KBM-7 (cell line): ENCODE measurements around the gene COG4.

Experiments
- DNase-seq: peaks from one replicate; pipeline ENCODE4 v3.0.0-alpha.2; 2015
- in situ Hi-C: fragments of 300-500 bp; cut with MboI; formaldehyde crosslinking; loops from 2 replicates; pipeline ENCODE4 v1.14.3; 2020; ENCODE audit warnings: low sequenced_read_pairs, low pct_unique_long_range_greater_than_20kb, mixed read lengths

COG4 gene

GRCh38 chr16:70483426-70483825, 39.9 kb downstream of the COG4 start:
- DNase-seq, result no peak
- in situ Hi-C loops, result no loop called here

- no peak for DNase-seq
- in situ Hi-C loops, result no loop called here
These were observed 40.7 kb downstream of the COG4 start for GRCh38 chr16:70482624-70483023.

GRCh38 chr16:70481929-70482536, 41.3 kb downstream of the COG4 start:
- no peak for DNase-seq
- in situ Hi-C loops, result no loop called here

- in situ Hi-C loops, result no loop called here
- no peak for DNase-seq
These were observed 42.9 kb downstream of the COG4 start for GRCh38 chr16:70480127-70481105.

- in situ Hi-C loops, result no loop called here
- no peak for DNase-seq
These were observed 44.4 kb downstream of the COG4 start for GRCh38 chr16:70478912-70479341.

- in situ Hi-C loops, result no loop called here
- DNase-seq, result no peak
These were observed 45.2 kb downstream of the COG4 start for GRCh38 chr16:70478169-70478568.

GRCh38 chr16:70476272-70477020, 46.9 kb downstream of the COG4 start:
- no peak for DNase-seq
- in situ Hi-C loops, result no loop called here

- DNase-seq, result no peak
- in situ Hi-C loops, result no loop called here
These were observed 48.1 kb downstream of the COG4 start for GRCh38 chr16:70475054-70475871.

- DNase-seq, result no peak
- in situ Hi-C loops, result no loop called here
These were observed 48.9 kb downstream of the COG4 start for GRCh38 chr16:70474320-70475053.

- in situ Hi-C loops, result no loop called here
- no peak for DNase-seq
These were observed 49.7 kb downstream of the COG4 start for GRCh38 chr16:70473446-70474319.

- DNase-seq, result no peak
- in situ Hi-C loops, result no loop called here
These were observed 50.4 kb downstream of the COG4 start for GRCh38 chr16:70472786-70473433.

GRCh38 chr16:70470927-70471341, 52.4 kb downstream of the COG4 start:
- DNase-seq, result no peak
- in situ Hi-C loops, result no loop called here

- no peak for DNase-seq
- in situ Hi-C loops, result no loop called here
These were observed 53.0 kb downstream of the COG4 start for GRCh38 chr16:70470141-70470926.

- DNase-seq, result no peak
These were observed 54.4 kb downstream of the COG4 start for GRCh38 chr16:70468776-70469525.

GRCh38 chr16:70467608-70468007, 55.7 kb downstream of the COG4 start:
- DNase-seq, result no peak
- in situ Hi-C loops, result no loop called here

More at GRCh38 chr16:70468776-70469525, 54.4 kb downstream of the COG4 start:
- in situ Hi-C loops, result no loop called here

- DNase-seq, result no peak
- in situ Hi-C loops, result no loop called here
These were observed 56.2 kb downstream of the COG4 start for GRCh38 chr16:70467113-70467512.
